Neural progenitor cell (in vitro differentiated cells): ENCODE results near the gene TRAF1. TPM values are rescaled to one million over a fixed set of nuclear protein-coding genes. Genes with fewer than 3 reads are reported as not detected.

Experiments
- DNase-seq: peaks from one replicate; pipeline ENCODE4 v3.0.0-alpha.2; 2016; ENCODE audit warnings: low spot score
- H2AFZ ChIP-seq: fragments of 200-600 bp; sonication (generic); replicated peaks from 2 replicates; pipeline ENCODE4 v1.6.1; 2016; ENCODE audit warnings: antibody characterized with exemption
- H3F3A ChIP-seq: fragments of 200-600 bp; sonication (generic); 2 replicates; pipeline ENCODE4 v1.6.1; 2016; ENCODE audit warnings: antibody characterized with exemption, low read depth
- H3K27ac ChIP-seq: fragments of 200-600 bp; sonication (generic); 2 replicates; pipeline ENCODE4 v1.5.1; 2016; ENCODE audit warnings: mild to moderate bottlenecking
- H3K27me3 ChIP-seq: fragments of 200-600 bp; sonication (generic); 2 replicates; pipeline ENCODE4 v1.6.1; 2016; ENCODE audit warnings: mild to moderate bottlenecking, moderate library complexity
- H3K36me3 ChIP-seq: fragments of 200-600 bp; sonication (generic); 2 replicates; pipeline ENCODE4 v1.5.1; 2016
- H3K4me1 ChIP-seq: fragments of 200-600 bp; sonication (generic); 2 replicates; pipeline ENCODE4 v1.6.1; 2016; ENCODE audit warnings: mixed run types
- H3K4me2 ChIP-seq: fragments of 200-600 bp; sonication (generic); 2 replicates; pipeline ENCODE4 v1.6.1; 2016
- H3K4me3 ChIP-seq: fragments of 200-600 bp; sonication (generic); 2 replicates; pipeline ENCODE4 v1.5.1; 2016
- H3K79me2 ChIP-seq: fragments of 200-600 bp; sonication (generic); 2 replicates; pipeline ENCODE4 v1.6.1; 2016; ENCODE audit warnings: low read depth
- H3K9ac ChIP-seq: fragments of 200-600 bp; sonication (generic); 2 replicates; pipeline ENCODE4 v1.6.1; 2016
- H3K9me3 ChIP-seq: fragments of 200-600 bp; sonication (generic); 2 replicates; pipeline ENCODE4 v1.5.1; 2016; ENCODE audit warnings: low read depth
- H4K20me1 ChIP-seq: fragments of 200-600 bp; sonication (generic); 2 replicates; pipeline ENCODE4 v1.6.1; 2016; ENCODE audit warnings: low read depth
- H3K27ac Mint-ChIP-seq: 3 replicates; pipeline ENCODE4 v1.8.0; 2021; ENCODE audit warnings: mixed read lengths
- H3K27me3 Mint-ChIP-seq: 2 replicates; pipeline ENCODE4 v1.8.0; 2022; ENCODE audit warnings: low read depth, mild to moderate bottlenecking, inconsistent platforms, moderate library complexity, mixed read lengths; ENCODE audit not compliant: insufficient read depth
- H3K36me3 Mint-ChIP-seq: 3 replicates; pipeline ENCODE4 v1.8.0; 2021; ENCODE audit warnings: mixed read lengths
- H3K4me1 Mint-ChIP-seq: 3 replicates; pipeline ENCODE4 v1.8.0; 2021; ENCODE audit warnings: mixed read lengths
- H3K4me3 Mint-ChIP-seq: 3 replicates; pipeline ENCODE4 v1.8.0; 2021; ENCODE audit warnings: mild to moderate bottlenecking, moderate library complexity, mixed read lengths
- H3K9me3 Mint-ChIP-seq: 3 replicates; pipeline ENCODE4 v1.8.0; 2020; ENCODE audit warnings: mixed read lengths
- CTCF ChIP-seq: fragments of 200-600 bp; sonication (generic); IDR thresholded peaks from 2 replicates; pipeline ENCODE4 v1.5.1; 2017; ENCODE audit warnings: antibody characterized with exemption, mild to moderate bottlenecking
- EZH2 ChIP-seq: fragments of 200-600 bp; sonication (generic); IDR thresholded peaks from 2 replicates; pipeline ENCODE4 v1.6.1; 2017; ENCODE audit warnings: antibody characterized with exemption, mild to moderate bottlenecking, moderate library complexity
- EZH2phosphoT487 ChIP-seq: fragments of 200-600 bp; sonication (generic); IDR thresholded peaks from 2 replicates; pipeline ENCODE4 v1.6.1; 2017; ENCODE audit warnings: antibody characterized with exemption
- total RNA-seq: library from RNA; depleted of rRNA; stranded (reverse); fragments of >200 nt; gene quantifications from 2 replicates; pipeline ENCODE4 v1.2.3, GENCODE V29; 2015; ENCODE audit warnings: low replicate concordance

Gene TRAF1
- total RNA-seq, 1 donor from 2014 or later: 3.2 TPM

- no peaks in the 10 kb centered on the region for H3K9me3 ChIP-seq
- no peaks in the 10 kb centered on the region for H3K36me3 ChIP-seq
- Mint-ChIP-seq H3K36me3 (no peaks in the 10 kb centered on the region), H3K27me3 (peaks cover 3% of the 10 kb centered on the region), H3K4me1 (peaks cover 7% of the 10 kb centered on the region), H3K4me3 (no peak overlapping the region), H3K27ac (no peak overlapping the region), H3K9me3 (no peaks in the 10 kb centered on the region)
- no peak overlapping the region for H3K9ac ChIP-seq
- H3K4me1 ChIP-seq: no peaks in the 10 kb centered on the region
- no peaks in the 10 kb centered on the region for H4K20me1 ChIP-seq
- H3F3A ChIP-seq: no peaks in the 10 kb centered on the region
- no peak for TF ChIP-seq CTCF
- TF ChIP-seq EZH2: no peak
- no peak for TF ChIP-seq EZH2phosphoT487
- H3K4me2 ChIP-seq: no peak overlapping the region
- H3K79me2 ChIP-seq: no peaks in the 10 kb centered on the region
- no peak overlapping the region for H3K4me3 ChIP-seq
- H2AFZ ChIP-seq: no peak overlapping the region
- DNase-seq: no peak
- no peaks in the 10 kb centered on the region for H3K27me3 ChIP-seq
- H3K27ac ChIP-seq: no peak overlapping the region
These were observed 23.7 kb downstream of the TRAF1 start for GRCh38 chr9:120902569-120903535.

GRCh38 chr9:120901755-120902568, 24.6 kb downstream of the TRAF1 start:
- Histone ChIP-seq H4K20me1 (no peaks in the 10 kb centered on the region), H3F3A (no peaks in the 10 kb centered on the region), H2AFZ (no peak overlapping the region), H3K9ac (no peak overlapping the region), H3K36me3 (no peaks in the 10 kb centered on the region), H3K79me2 (no peaks in the 10 kb centered on the region), H3K9me3 (no peaks in the 10 kb centered on the region), H3K4me3 (no peak overlapping the region), H3K4me2 (no peak overlapping the region), H3K27ac (no peak overlapping the region), H3K27me3 (no peaks in the 10 kb centered on the region), H3K4me1 (no peaks in the 10 kb centered on the region)
- no peak overlapping the region for H3K27ac Mint-ChIP-seq
- peaks cover 7% of the 10 kb centered on the region for H3K4me1 Mint-ChIP-seq
- TF ChIP-seq CTCF (no peak), EZH2phosphoT487 (no peak), EZH2 (no peak)
- no peaks in the 10 kb centered on the region for H3K36me3 Mint-ChIP-seq
- no peaks in the 10 kb centered on the region for H3K9me3 Mint-ChIP-seq
- peaks cover 3% of the 10 kb centered on the region for H3K27me3 Mint-ChIP-seq
- H3K4me3 Mint-ChIP-seq: no peak overlapping the region
- no peak for DNase-seq

- no peaks in the 10 kb centered on the region for H3K79me2 ChIP-seq
- no peak overlapping the region for H3K4me2 ChIP-seq
- no peaks in the 10 kb centered on the region for H4K20me1 ChIP-seq
- H3K4me1 Mint-ChIP-seq: peaks cover 7% of the 10 kb centered on the region
- no peak for DNase-seq
- no peak overlapping the region for H3K4me3 ChIP-seq
- H3K9me3 ChIP-seq: no peaks in the 10 kb centered on the region
- TF ChIP-seq EZH2: no peak
- TF ChIP-seq EZH2phosphoT487: no peak
- TF ChIP-seq CTCF: no peak
- H3K9ac ChIP-seq: no peak overlapping the region
- H3K27ac ChIP-seq: no peak overlapping the region
- peaks cover 3% of the 10 kb centered on the region for H3K27me3 Mint-ChIP-seq
- no peaks in the 10 kb centered on the region for H3K9me3 Mint-ChIP-seq
- no peak overlapping the region for H3K27ac Mint-ChIP-seq
- no peaks in the 10 kb centered on the region for H3F3A ChIP-seq
- H3K27me3 ChIP-seq: no peaks in the 10 kb centered on the region
- no peaks in the 10 kb centered on the region for H3K36me3 Mint-ChIP-seq
- H3K36me3 ChIP-seq: no peaks in the 10 kb centered on the region
- no peak overlapping the region for H2AFZ ChIP-seq
- H3K4me3 Mint-ChIP-seq: no peak overlapping the region
- no peaks in the 10 kb centered on the region for H3K4me1 ChIP-seq
These were observed 25.8 kb downstream of the TRAF1 start for GRCh38 chr9:120900824-120901223.
